Thyroid gland (tissue), 4 donors: Measurements from ENCODE around the gene DYNLT1. TPM values are rescaled to one million over a fixed set of nuclear protein-coding genes. Genes with fewer than 3 reads are reported as not detected.

Experiments used
- DNase-seq, 2 donors: peaks; one replicate each; pipeline ENCODE4 v3.0.0-alpha.2; 2019
- H3K27ac ChIP-seq, 3 donors: fragments of 200-600 bp; sonication (generic); 1 replicate in 2 of 3; 2 replicates in 1 of 3; pipeline ENCODE4 v1.5.1; 2016 to 2019; ENCODE audit warnings: mild to moderate bottlenecking in 1 of 3, moderate library complexity in 1 of 3
- H3K27me3 ChIP-seq: fragments of 200-600 bp; sonication (generic); one replicate; pipeline ENCODE4 v1.5.1; 2019
- H3K36me3 ChIP-seq, 2 donors: fragments of 200-600 bp; sonication (generic); one replicate each; pipeline ENCODE4 v1.5.1; 2016 to 2019
- H3K4me1 ChIP-seq, 2 donors: fragments of 200-600 bp; sonication (generic); one replicate each; pipeline ENCODE4 v1.5.1; 2017 to 2019
- H3K4me3 ChIP-seq, 3 donors: fragments of 200-600 bp; sonication (generic); replicated peaks in 1 of 3; 1 replicate in 2 of 3; 2 replicates in 1 of 3; pipeline ENCODE4 v1.5.1; 2016; ENCODE audit warnings: mild to moderate bottlenecking in 1 of 3
- H3K9me3 ChIP-seq: fragments of 200-600 bp; sonication (generic); one replicate; pipeline ENCODE4 v1.5.1; 2017
- POLR2A ChIP-seq, 2 donors: fragments of 450-650 bp; IDR thresholded peaks; one replicate each; pipeline ENCODE4 v1.6.1; 2017; ENCODE audit warnings: antibody characterized with exemption in 2 of 2, mild to moderate bottlenecking in 2 of 2, moderate library complexity in 1 of 2
- WGBS, 2 donors: methylation state at CpG; one replicate each; pipeline ENCODE4 v1.1.5; 2017; 5-methylcytosine and 5-hydroxymethylcytosine counted together
- intact Hi-C: fragments of 100-400 bp; cut with DNase I; formaldehyde crosslinking; loops from one replicate; pipeline ENCODE4 v1.15.1; 2023
- microRNA-seq: library from miRNA; unstranded; fragments of <30 nt; microRNA quantifications from one replicate; pipeline ENCODE4, GENCODE V29; 2016
- small RNA-seq: library from RNA; depleted of rRNA; stranded (forward); fragments of <200 nt; gene quantifications from one replicate; pipeline ENCODE3, GENCODE V24; 2016
- total RNA-seq, 4 donors: library from RNA; depleted of rRNA; stranded (reverse); fragments of >200 nt; gene quantifications; one replicate each; pipeline ENCODE4 v1.2.3, GENCODE V29; 2016
- TF ChIP-seq, protein P1 (sequence below), 6 experiments: fragments of 200-600 bp in 3 of 6; fragments of 450-650 bp in 3 of 6; sonication (generic) in 3 of 6; IDR thresholded peaks; one replicate each; pipeline ENCODE4 v1.5.1; 2016 to 2019; ENCODE audit warnings: antibody characterized with exemption in 6 of 6, mild to moderate bottlenecking in 2 of 6, inconsistent platforms in 1 of 6, moderate library complexity in 1 of 6

DYNLT1 gene
- total RNA-seq, 4 donors from 2014 or later = 76.6 to 113 (median 93.4) TPM

DNA sequence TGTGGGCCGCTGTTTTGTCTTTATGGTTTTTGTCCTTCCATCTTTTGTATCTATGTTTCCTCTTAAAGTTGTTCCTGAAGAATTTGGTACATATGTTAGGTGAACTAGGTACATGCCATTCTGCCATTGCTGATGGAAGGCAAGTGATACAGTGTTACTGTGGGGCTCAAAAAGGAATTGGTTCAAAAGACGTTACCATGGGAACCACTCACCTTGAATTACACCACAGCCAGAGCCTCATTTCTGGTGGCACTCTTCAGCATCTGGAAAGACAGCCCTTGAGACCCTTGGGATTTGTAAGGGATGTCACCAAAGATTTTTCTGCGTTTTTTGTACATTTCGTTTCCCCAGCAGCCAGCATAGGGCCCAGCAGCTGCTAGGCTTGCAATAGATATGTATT, 52.7 kb downstream of the DYNLT1 start:
- H3K4me1 ChIP-seq = no peaks in the 10 kb centered on the region
- no peak for DNase-seq
- TF ChIP-seq POLR2A (IDR thresholded peaks at IDR 0.05) = no peak
- TF ChIP-seq, protein P1, sequence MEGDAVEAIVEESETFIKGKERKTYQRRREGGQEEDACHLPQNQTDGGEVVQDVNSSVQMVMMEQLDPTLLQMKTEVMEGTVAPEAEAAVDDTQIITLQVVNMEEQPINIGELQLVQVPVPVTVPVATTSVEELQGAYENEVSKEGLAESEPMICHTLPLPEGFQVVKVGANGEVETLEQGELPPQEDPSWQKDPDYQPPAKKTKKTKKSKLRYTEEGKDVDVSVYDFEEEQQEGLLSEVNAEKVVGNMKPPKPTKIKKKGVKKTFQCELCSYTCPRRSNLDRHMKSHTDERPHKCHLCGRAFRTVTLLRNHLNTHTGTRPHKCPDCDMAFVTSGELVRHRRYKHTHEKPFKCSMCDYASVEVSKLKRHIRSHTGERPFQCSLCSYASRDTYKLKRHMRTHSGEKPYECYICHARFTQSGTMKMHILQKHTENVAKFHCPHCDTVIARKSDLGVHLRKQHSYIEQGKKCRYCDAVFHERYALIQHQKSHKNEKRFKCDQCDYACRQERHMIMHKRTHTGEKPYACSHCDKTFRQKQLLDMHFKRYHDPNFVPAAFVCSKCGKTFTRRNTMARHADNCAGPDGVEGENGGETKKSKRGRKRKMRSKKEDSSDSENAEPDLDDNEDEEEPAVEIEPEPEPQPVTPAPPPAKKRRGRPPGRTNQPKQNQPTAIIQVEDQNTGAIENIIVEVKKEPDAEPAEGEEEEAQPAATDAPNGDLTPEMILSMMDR (IDR thresholded peaks at IDR 0.05) = no peak
- intact Hi-C loops = no loop called here
- H3K27ac ChIP-seq = no peak overlapping the region
- H3K4me3 ChIP-seq = no peak overlapping the region
- peaks cover 22 to 26% of the 10 kb centered on the region in 2 donors for H3K36me3 ChIP-seq
- H3K27me3 ChIP-seq = no peaks in the 10 kb centered on the region
- no peaks in the 10 kb centered on the region for H3K9me3 ChIP-seq
- 94 to 95% methylated on average over 4 of the region's 4 CpGs for WGBS, 2 donors

DNA sequence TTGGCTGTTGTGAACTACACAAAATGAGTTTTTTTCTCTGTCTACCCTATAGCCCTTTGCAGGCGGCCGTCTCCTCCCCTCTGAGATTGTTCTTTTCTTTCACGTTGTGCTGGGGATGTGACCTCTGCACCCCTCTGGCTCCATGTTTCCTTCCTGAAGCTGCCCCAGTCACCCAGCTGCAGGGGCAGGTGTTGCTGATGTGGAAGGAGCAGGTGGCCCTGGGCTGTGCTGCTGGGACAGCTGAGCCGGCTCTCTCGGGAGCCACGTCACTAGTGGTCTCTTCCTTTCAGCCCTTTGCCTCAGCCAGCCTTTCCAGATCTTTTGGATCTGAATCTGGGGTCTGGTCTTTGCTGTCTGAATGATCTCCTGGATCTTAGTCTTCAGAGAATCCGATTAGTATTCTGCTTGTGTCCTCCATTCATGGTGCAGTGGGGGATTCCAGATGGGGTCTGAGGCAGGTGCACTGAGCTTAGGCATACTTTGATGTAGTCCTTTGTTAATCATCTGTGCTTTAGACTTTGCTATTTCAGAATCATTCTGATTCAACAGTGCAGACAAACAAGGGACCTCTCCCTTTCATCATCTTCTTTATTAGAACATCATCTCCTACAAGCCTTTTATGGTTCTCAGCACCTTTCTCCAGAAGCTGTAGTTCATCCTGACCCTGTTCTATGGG, 53.3 kb downstream of the DYNLT1 start:
- no peak for DNase-seq
- H3K27me3 ChIP-seq = no peaks in the 10 kb centered on the region
- 83 to 84% methylated on average over 7 of the region's 7 CpGs for WGBS, 2 donors
- no peaks in the 10 kb centered on the region for H3K4me1 ChIP-seq
- H3K36me3 ChIP-seq = peaks cover 25 to 32% of the 10 kb centered on the region in 2 donors
- TF ChIP-seq, protein P1 (IDR thresholded peaks at IDR 0.05) = no peak
- TF ChIP-seq POLR2A (IDR thresholded peaks at IDR 0.05) = no peak
- H3K27ac ChIP-seq = no peak overlapping the region
- intact Hi-C loops = no loop called here
- no peaks in the 10 kb centered on the region for H3K9me3 ChIP-seq
- H3K4me3 ChIP-seq = no peak overlapping the region

DNA sequence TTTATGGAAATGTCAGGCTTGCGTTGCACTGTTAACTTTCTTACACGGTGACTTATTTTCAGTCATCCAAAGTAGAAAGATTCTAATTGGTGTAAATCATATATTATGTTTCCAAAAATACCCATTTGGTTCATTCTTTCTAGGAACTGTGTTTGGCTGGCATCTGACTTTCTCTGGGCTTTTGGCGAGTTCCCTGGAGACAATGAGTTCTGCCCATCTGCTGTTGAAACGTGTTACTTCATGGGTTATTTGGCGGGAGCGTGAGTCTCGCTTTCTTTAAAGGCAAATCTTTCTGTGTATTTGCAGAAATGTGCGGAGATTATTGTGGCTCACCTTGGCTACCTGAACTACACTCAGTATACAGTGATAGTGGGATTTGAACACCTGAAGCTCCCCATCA, 55.2 kb downstream of the DYNLT1 start:
- WGBS, 2 donors = 93 to 94% methylated on average over 8 of the region's 8 CpGs

DNA sequence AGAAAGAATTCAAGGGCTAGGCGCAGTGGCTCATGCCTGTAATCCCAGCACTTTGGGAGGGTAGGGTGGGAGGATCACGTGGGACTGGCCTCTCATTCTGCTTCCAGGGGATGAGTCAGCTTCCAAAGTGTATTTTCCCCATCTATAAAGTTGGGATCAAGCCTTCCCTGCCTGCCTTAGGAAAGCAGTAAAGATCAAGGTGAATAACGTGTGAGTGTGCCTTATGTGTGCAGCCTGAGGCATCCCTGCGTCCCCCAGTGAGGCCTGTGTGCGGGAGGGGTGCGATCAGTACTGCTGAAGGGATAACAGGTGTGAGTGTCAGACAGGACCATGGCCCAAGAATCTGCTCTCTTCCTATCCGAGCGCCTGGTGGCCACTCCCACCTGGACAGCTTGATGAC, 57.9 kb downstream of the DYNLT1 start:
- Histone ChIP-seq H3K4me1 (no peaks in the 10 kb centered on the region), H3K4me3 (no peak overlapping the region), H3K27ac (no peak overlapping the region), H3K9me3 (no peaks in the 10 kb centered on the region), H3K27me3 (no peaks in the 10 kb centered on the region), H3K36me3 (peaks cover 35 to 38% of the 10 kb centered on the region in 2 donors)
- WGBS, 2 donors = 93 to 94% methylated on average over 5 to 8 of the region's 8 CpGs
- intact Hi-C loops = no loop called here
- TF ChIP-seq POLR2A (IDR thresholded peaks at IDR 0.05) = no peak
- TF ChIP-seq, protein P1 (IDR thresholded peaks at IDR 0.05) = no peak
- DNase-seq = no peak

More for the DNA sequence above, 55.2 kb downstream of the DYNLT1 start:
- intact Hi-C loops = no loop called here
- H3K27me3 ChIP-seq = no peaks in the 10 kb centered on the region
- TF ChIP-seq, protein P1 (IDR thresholded peaks at IDR 0.05) = no peak
- no peak for TF ChIP-seq POLR2A (IDR thresholded peaks at IDR 0.05)
- H3K4me3 ChIP-seq = no peak overlapping the region
- DNase-seq = no peak
- no peak overlapping the region for H3K27ac ChIP-seq
- no peaks in the 10 kb centered on the region for H3K9me3 ChIP-seq
- peaks cover 36 to 43% of the 10 kb centered on the region in 2 donors for H3K36me3 ChIP-seq
- no peaks in the 10 kb centered on the region for H3K4me1 ChIP-seq

Small RNA genes lying within 50 kb of the gene (microRNA-seq; reads per million reads assigned to microRNA genes)
- not detected for gene MIR7161

Small RNA genes lying within 50 kb of the gene (small RNA-seq; reads per million reads assigned to genes)
- not detected for gene MIR7161

Other genes with a start within 250 kb of the DYNLT1 start
- 10 to 100 TPM; 16.7 to 28.1 (median 21.2) TPM for gene TMEM181, start 84.7 kb downstream of the DYNLT1 start, total RNA-seq
- gene SYTL3, start 5.3 kb upstream of the DYNLT1 start, total RNA-seq = 10 to 100 TPM; 16.9 to 33.0 (median 24.4) TPM
- gene EZR, start 174.6 kb upstream of the DYNLT1 start, total RNA-seq = 100 to 1,000 TPM; 221 to 412 (median 339) TPM